Measurements from ENCODE around the gene ZRANB1.

GRCh38 chr10:124898471-124898870 is 43.5 kb upstream of the ZRANB1 start:
- TF ChIP-seq EZH2 (IDR thresholded peaks at IDR 0.05; ENCODE audit: insufficient read depth, poor library complexity, severe bottlenecking) (no peak), EZH2phosphoT487 (IDR thresholded peaks at IDR 0.05; ENCODE audit: insufficient read depth, low read depth) (no peak)

Measured in GM23248 (cell line).